ENCODE measurements around the gene NTNG1.

The NTNG1 gene

DNA sequence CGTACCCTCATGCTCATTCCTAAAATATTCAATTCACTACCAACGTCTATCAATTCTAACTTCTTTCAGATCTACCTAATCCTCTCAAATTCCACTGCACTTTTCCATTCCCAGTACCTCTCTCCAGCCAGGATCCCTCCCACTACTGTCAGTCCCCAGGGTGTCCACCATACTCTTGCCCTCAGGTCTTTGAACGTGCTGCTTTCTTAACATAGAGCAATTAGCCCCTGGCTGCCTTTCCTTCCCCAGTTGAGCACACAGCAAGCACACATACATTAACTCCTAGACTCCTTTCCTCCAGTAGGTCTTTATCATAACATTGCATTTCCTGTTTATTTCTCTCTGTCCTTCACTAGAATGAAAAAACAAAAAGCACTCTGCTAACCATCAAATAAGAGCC lies 126.7 kb downstream of the NTNG1 start:
- DNase-seq (ENCODE audit: insufficient read length) (no peak), FAIRE-seq (no peak)
- no peak for TF ChIP-seq TAF1 (IDR thresholded peaks at IDR 0.05; ENCODE audit: borderline replicate concordance, low read depth, low read length)
- no peak for TF ChIP-seq POLR2AphosphoS5 (IDR thresholded peaks at IDR 0.05; ENCODE audit: low read depth, low read length)
- TF ChIP-seq POLR2A (IDR thresholded peaks at IDR 0.05; ENCODE audit: low read depth, low read length), result no peak

DNA sequence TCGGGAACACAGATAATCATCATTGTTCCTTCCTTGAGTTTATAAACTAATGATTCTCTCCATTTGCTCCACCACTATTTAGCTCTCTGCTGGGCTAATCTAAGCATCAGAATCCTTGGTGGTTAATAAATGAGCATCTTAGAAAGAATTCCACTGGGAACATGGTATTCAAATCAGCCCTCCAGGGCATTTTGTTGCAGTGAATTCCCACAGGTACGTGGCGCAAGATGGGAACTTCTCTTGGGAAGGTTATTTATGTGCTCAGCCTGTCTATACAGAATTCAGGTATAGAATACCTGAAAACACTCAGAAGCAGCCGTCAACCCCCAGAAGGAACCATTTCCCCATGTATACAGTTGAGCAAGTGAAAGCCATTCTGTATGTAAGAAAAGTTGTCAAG lies 131.5 kb downstream of the NTNG1 start:
- no peak for TF ChIP-seq POLR2A (IDR thresholded peaks at IDR 0.05; ENCODE audit: low read depth, low read length)
- TF ChIP-seq POLR2AphosphoS5 (IDR thresholded peaks at IDR 0.05; ENCODE audit: low read depth, low read length), result no peak
- TF ChIP-seq TAF1 (IDR thresholded peaks at IDR 0.05; ENCODE audit: borderline replicate concordance, low read depth, low read length), result no peak
- DNase-seq (ENCODE audit: insufficient read length), result no peak
- no peak for FAIRE-seq

DNA sequence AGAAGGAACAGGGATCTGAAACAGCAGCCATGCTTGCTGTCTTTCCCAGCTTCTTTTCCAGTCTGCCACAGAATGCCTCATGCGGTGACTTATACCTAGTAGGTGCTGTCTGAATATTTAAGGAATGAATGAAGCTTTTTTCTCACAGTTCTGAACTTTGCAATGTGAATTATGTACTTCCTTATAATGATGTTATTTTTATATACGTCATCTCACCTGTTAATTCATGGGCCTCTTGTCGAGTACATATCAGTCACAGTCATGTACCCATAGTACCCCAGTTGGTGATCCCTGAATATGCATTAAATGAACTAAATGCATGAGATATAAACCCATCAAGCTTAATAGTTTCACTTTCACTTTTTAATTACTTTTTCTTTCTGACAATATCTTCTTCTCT lies 132.7 kb downstream of the NTNG1 start:
- DNase-seq (ENCODE audit: insufficient read length) (no peak), FAIRE-seq (no peak)
- no peak for TF ChIP-seq TAF1 (IDR thresholded peaks at IDR 0.05; ENCODE audit: borderline replicate concordance, low read depth, low read length)
- TF ChIP-seq POLR2A (IDR thresholded peaks at IDR 0.05; ENCODE audit: low read depth, low read length), result no peak
- TF ChIP-seq POLR2AphosphoS5 (IDR thresholded peaks at IDR 0.05; ENCODE audit: low read depth, low read length), result no peak

DNA sequence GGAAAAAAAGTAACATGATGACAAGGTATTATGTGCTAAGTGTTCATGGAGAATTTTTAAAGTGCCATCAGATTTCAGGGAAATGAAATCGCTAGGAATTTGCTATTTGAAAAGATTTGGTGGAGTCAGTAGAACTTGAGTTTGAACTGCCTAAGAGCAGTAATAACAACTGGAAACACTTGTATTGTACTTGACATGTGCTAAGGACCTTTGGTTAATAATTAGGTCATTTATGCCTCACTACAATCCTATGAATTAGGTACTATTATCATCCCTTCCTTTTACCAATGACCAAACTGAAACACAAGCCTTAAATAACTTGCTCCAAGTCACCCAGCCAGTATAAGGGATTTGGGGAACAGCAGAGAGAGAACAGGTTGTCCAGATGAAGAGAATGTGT lies 133.4 kb downstream of the NTNG1 start:
- TF ChIP-seq POLR2A (IDR thresholded peaks at IDR 0.05; ENCODE audit: low read depth, low read length) (no peak), TAF1 (IDR thresholded peaks at IDR 0.05; ENCODE audit: borderline replicate concordance, low read depth, low read length) (no peak), POLR2AphosphoS5 (IDR thresholded peaks at IDR 0.05; ENCODE audit: low read depth, low read length) (no peak)
- DNase-seq (ENCODE audit: insufficient read length), result no peak
- no peak for FAIRE-seq

DNA sequence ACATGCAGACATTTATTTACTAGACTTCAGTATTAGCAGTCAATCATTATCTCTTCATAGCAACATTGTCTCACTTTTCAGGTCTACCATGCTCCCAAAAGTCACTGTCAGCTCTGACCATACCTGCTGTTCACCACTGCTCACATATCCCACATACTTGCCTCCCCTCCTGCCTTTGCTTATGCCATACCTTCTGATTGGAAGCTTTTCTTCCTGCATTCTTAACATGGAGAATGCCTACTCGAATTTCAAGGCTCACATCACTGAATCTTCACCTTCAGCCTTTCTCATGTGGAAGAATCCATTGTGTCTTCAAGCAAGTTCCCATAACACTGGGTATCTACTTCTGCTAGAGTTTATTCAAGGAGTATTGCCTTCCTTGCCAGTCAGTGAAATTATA lies 135.4 kb downstream of the NTNG1 start:
- no peak for TF ChIP-seq POLR2AphosphoS5 (IDR thresholded peaks at IDR 0.05; ENCODE audit: low read depth, low read length)
- DNase-seq (ENCODE audit: insufficient read length) (no peak), FAIRE-seq (no peak)

DNA sequence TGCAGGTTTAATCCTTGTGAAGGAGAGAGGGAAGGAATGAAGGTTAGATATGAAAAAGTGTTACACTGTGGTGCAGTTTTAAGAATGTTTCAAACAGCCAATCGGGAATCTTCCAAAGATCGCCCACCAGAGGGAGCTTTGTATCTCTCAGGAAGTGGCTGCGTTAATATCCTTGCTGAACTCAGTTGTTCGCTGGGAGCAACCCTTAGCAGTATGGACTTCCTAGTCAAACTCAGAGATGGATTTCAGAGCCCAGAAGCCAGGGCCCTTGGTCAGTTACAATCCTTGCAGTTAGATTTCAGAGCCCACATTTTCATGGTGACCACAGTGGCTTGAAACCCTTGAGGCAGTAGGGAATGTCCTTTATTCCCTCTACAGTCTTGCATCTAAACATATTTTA lies 136.2 kb downstream of the NTNG1 start:
- FAIRE-seq, result peak; percentile 75
- no peak for DNase-seq (ENCODE audit: insufficient read length)
- TF ChIP-seq POLR2AphosphoS5 (IDR thresholded peaks at IDR 0.05; ENCODE audit: low read depth, low read length) (no peak), TAF1 (IDR thresholded peaks at IDR 0.05; ENCODE audit: borderline replicate concordance, low read depth, low read length) (no peak), POLR2A (IDR thresholded peaks at IDR 0.05; ENCODE audit: low read depth, low read length) (no peak)

DNA sequence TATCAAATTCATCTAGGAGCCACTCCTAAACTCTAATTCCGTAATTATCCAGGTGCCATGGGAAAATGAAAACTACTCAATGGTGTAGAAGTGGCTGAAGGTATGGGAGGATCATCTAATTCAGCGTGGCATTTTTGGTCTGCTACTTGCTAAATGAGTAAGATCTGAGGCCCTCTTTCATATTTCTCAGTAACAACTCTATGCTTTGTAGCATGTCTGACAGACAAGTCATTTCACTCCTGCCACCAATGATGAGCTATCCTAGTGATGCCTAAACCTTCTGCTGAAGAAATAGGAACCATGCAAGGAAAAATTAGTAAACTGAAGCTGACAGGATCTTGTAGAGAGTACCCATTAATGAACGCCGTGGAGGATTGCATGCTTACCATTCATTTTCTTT lies 145.3 kb downstream of the NTNG1 start:
- FAIRE-seq (no peak), DNase-seq (ENCODE audit: insufficient read length) (no peak)
- TF ChIP-seq TAF1 (IDR thresholded peaks at IDR 0.05; ENCODE audit: borderline replicate concordance, low read depth, low read length) (no peak), POLR2AphosphoS5 (IDR thresholded peaks at IDR 0.05; ENCODE audit: low read depth, low read length) (no peak)

DNA sequence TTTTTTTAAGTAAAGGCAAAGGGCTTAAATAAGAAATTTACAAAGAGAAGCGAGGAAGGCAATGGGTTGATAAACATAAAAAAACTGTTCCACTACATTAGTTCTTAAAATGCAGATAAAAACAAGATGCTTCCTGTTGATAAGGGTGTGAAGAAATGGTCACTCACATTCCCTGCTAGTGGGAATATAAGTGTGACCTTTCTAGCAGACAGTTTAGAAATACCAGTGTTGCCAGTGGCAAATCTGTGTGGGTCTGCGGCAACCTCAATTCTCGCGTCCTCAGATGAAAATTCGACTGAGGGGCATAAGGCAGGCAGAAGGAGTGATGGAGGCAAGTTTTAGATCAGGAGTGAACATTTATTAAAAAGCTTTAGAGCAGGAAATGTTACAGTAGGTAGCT lies 151.1 kb downstream of the NTNG1 start:
- DNase-seq (ENCODE audit: insufficient read length), result no peak
- FAIRE-seq, result no peak
- no peak for TF ChIP-seq TAF1 (IDR thresholded peaks at IDR 0.05; ENCODE audit: borderline replicate concordance, low read depth, low read length)
- TF ChIP-seq POLR2AphosphoS5 (IDR thresholded peaks at IDR 0.05; ENCODE audit: low read depth, low read length), result no peak
- TF ChIP-seq POLR2A (IDR thresholded peaks at IDR 0.05; ENCODE audit: low read depth, low read length), result no peak

DNA sequence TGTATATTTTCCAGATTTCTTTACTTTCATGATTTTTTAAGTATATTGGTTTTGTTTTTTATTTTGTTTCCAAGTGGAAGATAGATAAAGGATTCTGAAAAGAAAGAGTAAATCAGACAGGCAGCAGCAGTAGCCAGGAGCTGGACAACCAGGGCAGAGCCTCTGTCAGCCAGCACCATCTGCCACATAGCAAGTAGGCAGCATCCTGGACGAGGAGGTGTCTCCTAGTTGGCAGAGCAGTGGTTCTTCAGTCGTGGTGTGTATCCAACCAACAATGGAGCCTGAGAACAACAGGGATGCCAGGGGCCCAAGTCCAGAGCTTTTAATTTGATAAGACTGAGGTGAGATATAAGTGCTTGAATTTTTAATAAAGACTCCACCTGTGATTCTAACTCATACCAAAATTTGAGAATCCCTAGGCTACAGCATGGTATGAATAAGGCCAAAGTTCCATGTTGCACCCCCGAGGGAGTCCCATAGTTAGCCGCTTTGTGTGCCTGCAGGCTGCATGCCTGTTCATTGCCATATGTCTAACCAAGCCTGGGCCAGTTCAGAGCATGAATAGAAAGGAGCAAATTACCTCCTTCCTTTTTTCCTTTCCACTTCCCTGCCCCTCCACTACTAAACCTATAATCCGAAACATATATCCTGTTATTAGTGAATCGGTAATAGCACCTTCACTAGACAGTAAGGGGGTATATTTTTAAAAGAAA lies 153.2 kb downstream of the NTNG1 start:
- no peak for FAIRE-seq
- no peak for DNase-seq (ENCODE audit: insufficient read length)
- TF ChIP-seq POLR2A (IDR thresholded peaks at IDR 0.05; ENCODE audit: low read depth, low read length) (no peak), POLR2AphosphoS5 (IDR thresholded peaks at IDR 0.05; ENCODE audit: low read depth, low read length) (no peak), TAF1 (IDR thresholded peaks at IDR 0.05; ENCODE audit: borderline replicate concordance, low read depth, low read length) (no peak)

DNA sequence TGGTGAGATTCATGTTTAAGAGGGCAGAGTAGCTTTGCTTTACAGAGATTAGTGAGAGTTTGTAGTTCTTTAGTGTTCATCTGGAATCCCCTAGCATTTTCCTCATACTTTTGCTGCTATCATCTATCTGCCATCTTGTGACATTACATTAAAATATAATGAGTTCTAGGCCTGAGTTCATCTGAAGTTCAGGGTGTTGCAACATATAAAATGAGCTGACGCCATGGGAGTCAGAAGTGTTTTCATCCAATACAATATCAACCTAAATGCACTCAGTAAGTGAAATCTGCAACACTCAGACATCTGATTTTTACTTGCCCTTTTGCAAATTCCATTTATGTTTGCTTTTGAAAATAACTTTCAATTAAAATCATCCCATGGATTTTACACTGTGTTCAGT lies 153.8 kb downstream of the NTNG1 start:
- no peak for DNase-seq (ENCODE audit: insufficient read length)
- no peak for FAIRE-seq
- no peak for TF ChIP-seq TAF1 (IDR thresholded peaks at IDR 0.05; ENCODE audit: borderline replicate concordance, low read depth, low read length)
- TF ChIP-seq POLR2AphosphoS5 (IDR thresholded peaks at IDR 0.05; ENCODE audit: low read depth, low read length), result no peak
- TF ChIP-seq POLR2A (IDR thresholded peaks at IDR 0.05; ENCODE audit: low read depth, low read length), result no peak

DNA sequence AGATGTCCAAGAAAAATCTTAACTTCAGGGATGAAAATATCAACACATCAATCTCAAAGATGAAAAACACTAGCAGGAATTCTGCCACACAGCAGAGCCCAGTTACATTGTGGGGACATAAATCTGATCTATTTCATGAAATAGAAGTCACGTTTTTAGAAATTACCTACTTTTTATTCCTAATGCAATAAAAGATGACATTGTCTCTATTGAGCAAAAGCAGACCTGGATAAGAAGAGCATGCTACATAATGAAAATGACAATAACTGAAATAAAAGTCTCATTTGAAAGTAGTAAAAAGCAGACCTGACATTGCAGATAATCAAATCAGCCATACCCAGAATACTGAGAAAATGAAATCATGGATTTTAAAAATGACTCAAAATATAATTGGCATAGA lies 156.8 kb downstream of the NTNG1 start:
- DNase-seq (ENCODE audit: insufficient read length) (no peak), FAIRE-seq (no peak)
- TF ChIP-seq POLR2AphosphoS5 (IDR thresholded peaks at IDR 0.05; ENCODE audit: low read depth, low read length) (no peak), TAF1 (IDR thresholded peaks at IDR 0.05; ENCODE audit: borderline replicate concordance, low read depth, low read length) (no peak), POLR2A (IDR thresholded peaks at IDR 0.05; ENCODE audit: low read depth, low read length) (no peak)

DNA sequence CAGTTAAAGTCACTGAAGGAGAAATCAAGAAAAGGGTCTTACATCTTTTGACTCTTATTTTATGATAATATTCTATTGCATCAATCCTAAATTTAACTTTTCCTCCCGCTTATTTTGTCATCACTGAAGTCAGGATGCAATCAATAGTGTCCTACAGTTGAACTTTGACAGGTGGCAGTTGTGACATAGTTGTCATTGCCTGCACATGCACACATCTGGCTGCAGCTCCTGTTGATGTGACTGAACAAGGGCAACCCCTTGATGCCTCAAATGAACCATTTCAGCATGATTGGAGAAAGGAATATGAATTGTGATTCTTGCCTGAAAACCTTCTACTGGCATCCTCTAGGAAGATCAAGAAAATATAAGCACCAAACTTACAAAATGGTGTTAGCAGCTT lies 157.7 kb downstream of the NTNG1 start:
- FAIRE-seq, result no peak
- no peak for DNase-seq (ENCODE audit: insufficient read length)
- TF ChIP-seq POLR2A (IDR thresholded peaks at IDR 0.05; ENCODE audit: low read depth, low read length) (no peak), TAF1 (IDR thresholded peaks at IDR 0.05; ENCODE audit: borderline replicate concordance, low read depth, low read length) (no peak), POLR2AphosphoS5 (IDR thresholded peaks at IDR 0.05; ENCODE audit: low read depth, low read length) (no peak)

DNA sequence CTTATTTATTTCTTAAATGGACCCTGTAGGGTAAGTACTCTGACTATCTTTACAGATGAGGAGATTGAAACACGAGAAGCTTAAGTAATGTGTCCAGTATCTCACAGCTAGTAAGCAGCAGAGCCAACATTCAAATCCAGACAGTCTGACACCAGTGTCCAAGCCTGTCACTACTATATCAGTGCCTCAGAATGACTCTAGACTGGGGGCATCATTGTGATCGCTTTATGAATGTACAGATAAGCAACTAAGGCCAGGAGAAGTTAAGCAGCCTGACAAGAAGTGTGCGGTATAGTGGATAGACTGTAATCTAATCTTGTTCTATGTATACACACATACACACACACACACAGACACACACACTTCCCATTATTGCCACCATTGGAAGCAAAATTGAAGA lies 158.7 kb downstream of the NTNG1 start:
- FAIRE-seq, result no peak
- TF ChIP-seq POLR2A (IDR thresholded peaks at IDR 0.05; ENCODE audit: low read depth, low read length) (no peak), POLR2AphosphoS5 (IDR thresholded peaks at IDR 0.05; ENCODE audit: low read depth, low read length) (no peak), TAF1 (IDR thresholded peaks at IDR 0.05; ENCODE audit: borderline replicate concordance, low read depth, low read length) (no peak)
- DNase-seq (ENCODE audit: insufficient read length), result no peak
